HEK293T (cell line): Measurements from ENCODE around the gene PLEKHG4B.

Experiments used
- CTCF ChIA-PET: fragments of 350-600 bp; formaldehyde crosslinking; extraction: SDS; loops from one replicate; lab custom pipeline; 2021; ENCODE audit warnings: antibody characterized with exemption, inconsistent platforms; lab: Yijun Ruan, JAX
- POLR2A ChIA-PET: fragments of 350-600 bp; formaldehyde crosslinking; extraction: SDS; loops from one replicate; lab custom pipeline; 2020; ENCODE audit warnings: antibody characterized with exemption, inconsistent platforms; lab: Yijun Ruan, JAX
- DNase-seq: peaks from one replicate; pipeline ENCODE4 v3.0.0; 2012; ENCODE audit warnings: mixed read lengths; ENCODE audit errors: extremely low spot score
- ARNT ChIP-seq: fragments of 450-650 bp; IDR thresholded peaks from 2 replicates; pipeline ENCODE4 v1.6.1; 2017; ENCODE audit warnings: mild to moderate bottlenecking
- BHLHE40 ChIP-seq: fragments of 450-650 bp; IDR thresholded peaks from 2 replicates; pipeline ENCODE4 v1.6.1; 2016; ENCODE audit warnings: mild to moderate bottlenecking, moderate library complexity, borderline replicate concordance
- CTBP1 ChIP-seq: fragments of 450-650 bp; IDR thresholded peaks from 2 replicates; pipeline ENCODE4 v1.6.1; 2016; ENCODE audit warnings: borderline replicate concordance
- ELF4 ChIP-seq: fragments of 450-650 bp; IDR thresholded peaks from 2 replicates; pipeline ENCODE4 v1.6.1; 2017; ENCODE audit warnings: antibody characterized with exemption
- FOXA1 ChIP-seq: fragments of 450-650 bp; IDR thresholded peaks from 2 replicates; pipeline ENCODE4 v1.6.1; 2016; ENCODE audit warnings: mild to moderate bottlenecking
- FOXK2 ChIP-seq: fragments of 450-650 bp; IDR thresholded peaks from 2 replicates; pipeline ENCODE4 v1.6.1; 2016; ENCODE audit warnings: mild to moderate bottlenecking
- FOXM1 ChIP-seq: fragments of 450-650 bp; IDR thresholded peaks from 2 replicates; pipeline ENCODE4 v1.6.1; 2017; ENCODE audit warnings: mild to moderate bottlenecking, borderline replicate concordance
- HDGF ChIP-seq: fragments of 450-650 bp; IDR thresholded peaks from 2 replicates; pipeline ENCODE4 v1.6.1; 2017; ENCODE audit warnings: antibody characterized with exemption, borderline replicate concordance
- L3MBTL2 ChIP-seq: fragments of 450-650 bp; conservative IDR thresholded peaks from 2 replicates; pipeline ENCODE4 v1.6.1; 2016; ENCODE audit warnings: mild to moderate bottlenecking
- LEF1 ChIP-seq: fragments of 450-650 bp; IDR thresholded peaks from 2 replicates; pipeline ENCODE4 v1.6.1; 2017; ENCODE audit warnings: mild to moderate bottlenecking, borderline replicate concordance
- NFRKB ChIP-seq: fragments of 450-650 bp; IDR thresholded peaks from 2 replicates; pipeline ENCODE4 v1.6.1; 2016; ENCODE audit warnings: mild to moderate bottlenecking, moderate library complexity
- SP1 ChIP-seq: fragments of 450-650 bp; IDR thresholded peaks from 2 replicates; pipeline ENCODE4 v1.6.1; 2017
- SUZ12 ChIP-seq: fragments of 450-650 bp; IDR thresholded peaks from 2 replicates; pipeline ENCODE4 v1.6.1; 2016; ENCODE audit warnings: mild to moderate bottlenecking
- TARDBP ChIP-seq: fragments of 450-650 bp; IDR thresholded peaks from 2 replicates; pipeline ENCODE4 v1.6.1; 2016
- ZNF384 ChIP-seq: fragments of 450-650 bp; IDR thresholded peaks from 2 replicates; pipeline ENCODE4 v1.6.1; 2016
- TF ChIP-seq, protein P1 (sequence below): fragments of 450-650 bp; IDR thresholded peaks from 2 replicates; pipeline ENCODE4 v1.6.1; 2016

PLEKHG4B gene

DNA sequence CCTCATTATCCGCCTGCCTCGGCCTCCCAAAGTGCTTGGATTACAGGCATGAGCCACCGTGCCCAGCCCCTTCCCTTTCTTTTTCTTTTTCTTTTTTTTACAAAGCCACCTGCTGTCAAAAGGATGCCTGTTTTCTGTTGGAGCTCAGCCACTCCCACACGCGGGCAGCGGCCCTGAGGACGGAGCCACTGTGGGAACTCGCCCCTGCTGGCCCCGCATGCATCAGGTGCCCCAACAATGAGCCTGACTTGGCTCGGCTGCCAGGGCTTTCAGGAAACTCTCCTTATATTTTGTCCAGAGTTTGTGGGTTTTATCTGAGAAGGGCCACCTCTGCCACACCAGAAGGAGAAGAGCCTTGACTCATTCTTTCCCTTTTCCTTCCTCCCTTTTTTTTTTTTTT lies 62.3 kb downstream of the PLEKHG4B start:
- TF ChIP-seq FOXK2 (no peak), ZNF384 (no peak), ELF4 (no peak), SP1 (no peak), TARDBP (no peak), LEF1 (no peak), FOXM1 (no peak), HDGF (no peak), BHLHE40 (no peak), L3MBTL2 (no peak)
- TF ChIP-seq, protein P1, sequence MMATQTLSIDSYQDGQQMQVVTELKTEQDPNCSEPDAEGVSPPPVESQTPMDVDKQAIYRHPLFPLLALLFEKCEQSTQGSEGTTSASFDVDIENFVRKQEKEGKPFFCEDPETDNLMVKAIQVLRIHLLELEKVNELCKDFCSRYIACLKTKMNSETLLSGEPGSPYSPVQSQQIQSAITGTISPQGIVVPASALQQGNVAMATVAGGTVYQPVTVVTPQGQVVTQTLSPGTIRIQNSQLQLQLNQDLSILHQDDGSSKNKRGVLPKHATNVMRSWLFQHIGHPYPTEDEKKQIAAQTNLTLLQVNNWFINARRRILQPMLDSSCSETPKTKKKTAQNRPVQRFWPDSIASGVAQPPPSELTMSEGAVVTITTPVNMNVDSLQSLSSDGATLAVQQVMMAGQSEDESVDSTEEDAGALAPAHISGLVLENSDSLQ: no peak
- CTCF ChIA-PET: no interaction called here
- no peak for DNase-seq

DNA sequence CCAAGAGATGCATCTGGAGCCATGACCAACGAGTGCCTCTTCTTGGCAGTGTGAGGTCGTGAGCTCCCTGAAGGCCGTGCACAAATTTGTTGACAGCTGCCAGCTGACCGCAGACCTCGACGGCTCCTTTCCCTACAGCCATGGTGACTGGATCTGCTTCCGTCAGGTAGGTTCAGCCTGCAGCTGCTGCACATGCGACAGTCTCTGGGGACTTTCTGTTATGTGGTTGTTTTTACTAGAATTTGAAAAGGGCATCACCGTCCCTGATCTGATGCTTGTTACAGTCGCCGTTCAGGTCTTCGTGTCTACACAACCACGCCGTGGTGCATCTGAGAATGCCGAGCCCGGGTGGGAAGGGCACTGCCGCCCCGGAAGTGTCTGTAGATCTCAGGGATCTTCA lies 62.9 kb downstream of the PLEKHG4B start:
- CTCF ChIA-PET: no interaction called here
- POLR2A ChIA-PET: no interaction called here
- TF ChIP-seq CTBP1 (no peak), NFRKB (no peak), FOXM1 (no peak), HDGF (no peak), LEF1 (no peak), L3MBTL2 (no peak), SP1 (no peak), BHLHE40 (no peak), ARNT (no peak), TARDBP (no peak), FOXK2 (no peak)
- TF ChIP-seq, protein P1: no peak
- DNase-seq: no peak

More for the DNA sequence above, 62.3 kb downstream of the PLEKHG4B start:
- POLR2A ChIA-PET: no interaction called here

DNA sequence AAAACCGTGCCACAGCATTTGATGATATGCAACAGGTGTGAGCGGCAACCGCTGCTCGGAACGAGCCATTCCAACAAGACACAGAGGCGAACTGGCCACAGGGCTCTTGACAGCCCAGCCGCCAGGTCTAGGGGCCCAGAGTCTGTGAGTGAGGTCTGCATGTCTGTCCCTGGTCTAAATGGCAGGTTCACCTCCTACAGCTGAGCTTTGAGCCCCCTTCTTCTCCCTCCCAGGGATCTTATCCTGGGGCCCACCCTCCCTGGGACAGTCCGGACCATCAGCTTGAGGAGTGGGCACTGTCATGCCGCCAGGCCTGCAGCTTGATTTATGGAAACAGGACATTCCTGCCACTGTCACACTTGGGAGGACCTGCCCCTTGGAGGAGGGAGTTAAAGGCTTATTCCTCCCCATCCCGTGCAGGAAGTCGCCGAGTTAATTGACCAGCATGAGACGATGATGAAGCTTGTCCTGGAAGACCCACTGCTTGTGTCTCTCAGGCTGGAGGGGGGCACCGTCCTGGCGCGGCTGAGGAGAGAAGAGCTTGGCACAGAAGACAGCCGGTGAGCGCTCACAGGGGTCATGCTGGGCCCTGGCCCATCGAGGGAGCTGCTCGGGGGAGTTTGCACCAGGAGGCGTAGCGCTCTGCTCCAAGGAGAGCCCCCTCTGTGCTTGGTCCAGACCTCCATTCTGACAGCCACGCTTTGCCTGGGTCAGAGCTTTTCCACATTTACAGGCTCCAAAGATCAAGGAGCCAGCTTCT lies 63.9 kb downstream of the PLEKHG4B start:
- ChIA-PET POLR2A (no interaction called here), CTCF (no interaction called here)
- TF ChIP-seq NFRKB: no peak
- no peak for DNase-seq

DNA sequence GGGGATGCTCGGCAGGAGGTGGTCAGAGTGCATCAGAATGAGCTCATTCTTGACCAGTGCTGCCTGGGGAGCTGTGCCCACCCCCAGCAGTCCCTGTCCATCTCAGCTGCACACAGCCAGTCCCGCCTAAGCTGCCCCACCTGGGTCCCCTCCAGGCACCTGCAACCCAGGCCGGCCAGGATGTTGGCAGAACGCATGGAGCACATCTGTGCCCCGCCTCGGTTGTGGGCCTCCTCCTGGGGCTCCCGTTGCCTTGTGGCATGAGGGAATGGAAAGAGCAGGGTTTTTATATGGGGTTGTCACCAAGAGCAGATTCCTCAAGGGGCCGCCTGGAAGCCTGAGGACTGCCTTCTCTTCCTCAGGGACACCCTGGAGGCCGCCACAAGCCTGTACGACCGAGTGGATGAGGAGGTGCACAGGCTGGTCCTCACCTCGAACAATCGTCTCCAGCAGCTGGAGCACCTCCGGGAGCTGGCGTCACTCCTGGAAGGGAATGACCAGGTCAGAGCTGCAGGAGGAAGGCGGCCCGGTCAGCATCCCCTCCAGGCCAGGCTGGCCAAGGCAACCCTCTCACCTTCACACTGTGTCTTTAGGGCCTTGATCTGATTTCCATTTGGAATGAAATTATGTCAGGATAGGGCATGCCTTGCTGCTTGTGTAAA lies 64.6 kb downstream of the PLEKHG4B start:
- TF ChIP-seq, protein P1: no peak
- no peak for TF ChIP-seq FOXK2
- TF ChIP-seq FOXM1: no peak
- no peak for TF ChIP-seq FOXA1
- TF ChIP-seq HDGF: no peak
- TF ChIP-seq LEF1: no peak
- no peak for TF ChIP-seq TARDBP
- no peak for TF ChIP-seq ARNT
- no peak for TF ChIP-seq CTBP1
- no peak for TF ChIP-seq ELF4
- no peak for TF ChIP-seq SP1
- no peak for TF ChIP-seq NFRKB
- no peak for TF ChIP-seq SUZ12
- TF ChIP-seq L3MBTL2: no peak
- no peak for TF ChIP-seq BHLHE40
- TF ChIP-seq ZNF384: no peak
- ChIA-PET CTCF (no interaction called here), POLR2A (no interaction called here)
- DNase-seq: no peak

DNA sequence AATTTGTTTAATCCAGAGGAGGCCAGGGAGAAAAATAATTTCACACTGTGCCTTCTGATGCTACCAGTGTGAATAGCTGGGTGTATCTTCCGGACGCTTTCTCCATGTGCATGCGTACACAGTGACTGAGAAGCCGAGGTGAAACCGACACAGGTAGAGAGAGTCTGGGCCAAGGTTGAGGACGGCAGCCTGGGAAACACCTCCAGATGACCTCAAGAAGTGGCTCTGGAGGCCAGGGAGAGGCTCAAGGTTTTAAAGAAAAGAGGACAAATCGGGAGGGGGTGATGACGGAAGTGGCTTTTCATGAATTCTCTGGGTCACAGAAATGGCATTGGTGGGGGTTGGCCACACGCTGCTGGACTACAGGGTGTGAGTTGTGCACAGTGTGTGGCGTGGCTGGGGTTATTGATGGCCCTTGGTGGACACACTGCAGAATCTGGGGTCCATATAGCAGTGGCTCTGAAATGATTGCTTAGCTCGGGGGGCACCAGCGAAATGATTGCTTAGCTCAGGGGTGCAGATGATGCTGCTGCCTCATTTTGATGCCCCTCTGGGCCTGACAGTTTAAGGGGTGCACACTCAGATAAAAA lies 65.3 kb downstream of the PLEKHG4B start:
- TF ChIP-seq FOXM1 (no peak), FOXA1 (no peak), NFRKB (no peak), L3MBTL2 (no peak), SP1 (no peak), TARDBP (no peak), FOXK2 (no peak), ELF4 (no peak), ZNF384 (no peak), BHLHE40 (no peak), CTBP1 (no peak), HDGF (no peak), SUZ12 (no peak), ARNT (no peak), LEF1 (no peak)
- TF ChIP-seq, protein P1: no peak
- DNase-seq: no peak
- CTCF ChIA-PET: no interaction called here
- POLR2A ChIA-PET: interaction anchor here (0.8 kb wide), 1 partner anchor 61 kb away, joined by 3 read pairs; the partner anchor contains the start of gene SDHA
